ENCODE data around the gene CD38.

DNA sequence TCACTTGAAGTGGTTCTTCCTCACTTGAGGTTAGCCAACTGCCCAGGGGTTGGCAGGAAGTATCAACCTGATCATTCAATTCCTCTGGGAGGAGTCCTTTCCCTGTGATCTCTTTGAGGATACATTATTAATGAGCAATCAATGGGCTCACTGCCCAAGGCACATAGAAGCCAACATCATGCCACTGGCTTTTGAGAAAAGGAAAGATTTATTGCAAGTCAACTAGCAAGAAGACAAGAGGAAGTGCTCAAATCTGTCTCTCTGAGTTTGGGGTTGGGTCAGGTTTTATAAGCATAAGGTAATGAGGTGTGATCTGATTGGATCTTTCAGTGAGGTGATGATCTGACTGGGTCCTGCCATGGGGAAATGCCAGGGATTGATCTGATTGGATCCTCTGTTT is 120.8 kb downstream of the CD38 start:
- TF ChIP-seq, protein P1, sequence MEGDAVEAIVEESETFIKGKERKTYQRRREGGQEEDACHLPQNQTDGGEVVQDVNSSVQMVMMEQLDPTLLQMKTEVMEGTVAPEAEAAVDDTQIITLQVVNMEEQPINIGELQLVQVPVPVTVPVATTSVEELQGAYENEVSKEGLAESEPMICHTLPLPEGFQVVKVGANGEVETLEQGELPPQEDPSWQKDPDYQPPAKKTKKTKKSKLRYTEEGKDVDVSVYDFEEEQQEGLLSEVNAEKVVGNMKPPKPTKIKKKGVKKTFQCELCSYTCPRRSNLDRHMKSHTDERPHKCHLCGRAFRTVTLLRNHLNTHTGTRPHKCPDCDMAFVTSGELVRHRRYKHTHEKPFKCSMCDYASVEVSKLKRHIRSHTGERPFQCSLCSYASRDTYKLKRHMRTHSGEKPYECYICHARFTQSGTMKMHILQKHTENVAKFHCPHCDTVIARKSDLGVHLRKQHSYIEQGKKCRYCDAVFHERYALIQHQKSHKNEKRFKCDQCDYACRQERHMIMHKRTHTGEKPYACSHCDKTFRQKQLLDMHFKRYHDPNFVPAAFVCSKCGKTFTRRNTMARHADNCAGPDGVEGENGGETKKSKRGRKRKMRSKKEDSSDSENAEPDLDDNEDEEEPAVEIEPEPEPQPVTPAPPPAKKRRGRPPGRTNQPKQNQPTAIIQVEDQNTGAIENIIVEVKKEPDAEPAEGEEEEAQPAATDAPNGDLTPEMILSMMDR (IDR thresholded peaks at IDR 0.05 in 2 of 3, conservative IDR thresholded peaks at IDR 0.05 in 1 of 3; ENCODE audit: borderline replicate concordance in 1 of 3, insufficient read depth in 1 of 3, low read depth in 2 of 3, low read length in 2 of 3): no peak
- TF ChIP-seq, protein P2, sequence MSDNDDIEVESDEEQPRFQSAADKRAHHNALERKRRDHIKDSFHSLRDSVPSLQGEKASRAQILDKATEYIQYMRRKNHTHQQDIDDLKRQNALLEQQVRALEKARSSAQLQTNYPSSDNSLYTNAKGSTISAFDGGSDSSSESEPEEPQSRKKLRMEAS (IDR thresholded peaks at IDR 0.05): no peak

All from HCT116 (cell line).